ACHN (cell line): Measurements from ENCODE around the gene RNF151.
"Not testable (repeated sequence)": the region's sequence is repeated elsewhere in the genome, so short reads cannot be mapped to it uniquely, and the experiment has no call there.

Experiments used
- DNase-seq: peaks from one replicate; pipeline ENCODE4 v3.0.0-alpha.2; 2015
- in situ Hi-C: cut with HindIII; loops from 2 replicates; pipeline ENCODE4 v1.10.0; 2017; ENCODE audit warnings: low sequenced_read_pairs, low pct_ligation_motif_present, low pct_unique_long_range_greater_than_20kb

RNF151 gene

DNA sequence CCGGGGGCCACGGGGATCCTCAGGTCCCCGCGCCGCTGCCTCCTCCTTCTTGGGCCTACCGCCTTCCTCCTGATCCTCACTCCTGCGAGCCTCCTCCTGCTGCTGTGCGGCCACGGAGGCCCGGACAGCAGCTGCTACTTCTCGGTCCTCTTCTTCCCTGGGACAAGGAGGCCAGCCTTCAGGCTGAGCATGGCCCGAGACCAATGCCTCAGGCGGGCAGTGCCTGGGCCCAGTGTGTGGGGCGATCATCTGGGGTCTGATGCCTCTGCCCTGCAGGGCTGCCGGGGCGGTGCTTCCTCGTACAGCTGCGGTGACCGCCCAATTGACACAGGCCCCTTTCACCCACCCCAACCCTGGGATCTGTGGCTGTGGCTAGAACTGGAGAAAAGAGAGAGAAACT, 34.4 kb downstream of the RNF151 start:
- DNase-seq: no peak
- in situ Hi-C loops: no loop called here

DNA sequence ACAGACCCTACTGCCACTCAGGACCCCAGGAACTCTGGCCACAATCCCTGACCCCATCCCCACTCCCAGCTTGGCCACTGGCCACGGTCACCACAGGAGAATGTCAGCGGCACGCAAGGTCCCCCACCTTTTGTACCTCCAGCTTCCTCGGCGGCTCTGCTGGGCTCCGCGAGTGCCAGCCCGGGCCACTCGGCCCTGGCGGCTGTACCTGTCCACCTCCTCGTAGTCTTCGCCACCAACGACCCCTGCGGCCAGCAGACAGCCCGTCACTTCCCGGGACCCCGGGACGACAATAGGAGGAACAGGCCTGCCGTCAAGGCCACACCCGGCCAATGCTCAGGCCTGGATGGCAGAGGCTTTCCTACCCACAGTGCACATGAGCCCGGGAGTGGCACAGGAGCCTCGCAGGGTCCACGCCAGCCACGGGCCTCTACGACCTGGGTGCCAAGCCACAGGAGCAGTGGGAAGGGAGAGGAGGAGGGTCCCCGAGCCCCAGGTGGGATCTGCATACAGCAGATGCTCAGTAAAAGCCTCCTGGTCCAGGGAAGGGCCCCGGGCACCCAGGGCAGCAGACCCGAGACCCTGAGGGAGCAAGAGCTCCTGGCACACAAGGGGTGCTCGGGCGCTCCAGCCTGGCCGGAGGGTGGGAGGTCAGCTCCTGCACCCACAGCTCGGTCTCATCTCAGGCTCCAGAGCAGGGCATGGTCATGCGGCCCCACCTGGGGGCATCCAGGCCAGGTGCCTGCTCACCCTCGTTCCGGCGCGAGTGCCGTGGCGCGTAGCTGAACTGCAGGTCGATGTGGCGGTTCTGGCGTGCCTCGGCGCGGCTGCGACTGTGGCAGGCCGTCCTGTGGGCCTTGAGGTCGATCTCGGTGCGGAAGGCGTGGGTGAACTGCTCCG, 35.0 kb downstream of the RNF151 start:
- in situ Hi-C loops: no loop called here
- DNase-seq: no peak

DNA sequence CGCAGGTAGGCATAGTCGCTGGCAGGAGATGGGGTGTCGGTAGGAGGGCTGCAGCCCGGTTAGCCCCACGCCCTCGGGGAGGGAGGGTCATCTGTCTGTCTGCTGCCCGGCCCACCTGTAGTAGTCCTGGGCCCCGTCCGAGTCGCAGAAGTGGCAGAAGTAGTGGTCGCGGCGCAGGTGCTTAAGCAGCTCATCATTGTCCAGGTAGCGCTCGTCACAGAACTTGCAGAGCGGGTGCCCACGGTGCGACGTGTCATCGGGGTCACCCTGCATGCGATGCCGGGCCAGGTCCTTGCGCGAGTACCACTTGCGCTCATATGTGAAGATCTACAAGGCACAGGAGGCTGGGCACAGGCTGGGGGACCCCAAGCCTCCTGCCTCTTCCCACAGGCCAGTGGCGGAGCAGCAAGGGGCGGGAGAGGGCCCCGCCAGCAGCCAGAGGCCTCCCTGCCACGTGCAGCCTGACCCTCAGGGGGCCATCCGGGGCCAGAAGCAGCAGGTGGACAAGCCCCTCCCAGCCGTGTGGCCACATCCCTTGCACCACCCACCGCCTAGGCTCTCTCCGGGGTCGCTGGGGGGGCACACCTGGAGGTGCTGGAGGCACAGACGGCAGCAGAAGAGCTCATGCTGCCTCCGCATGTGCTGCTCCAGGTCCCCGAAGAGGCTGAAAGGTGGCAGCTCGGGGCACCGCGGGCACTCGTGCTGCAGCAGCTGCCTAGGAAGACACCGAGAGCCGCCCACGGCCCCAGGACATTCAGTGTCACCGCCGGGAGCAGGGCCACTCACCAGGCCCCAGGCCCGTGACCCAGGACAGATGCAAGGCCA, 36.0 kb downstream of the RNF151 start:
- DNase-seq: no peak
- in situ Hi-C loops: no loop called here

DNA sequence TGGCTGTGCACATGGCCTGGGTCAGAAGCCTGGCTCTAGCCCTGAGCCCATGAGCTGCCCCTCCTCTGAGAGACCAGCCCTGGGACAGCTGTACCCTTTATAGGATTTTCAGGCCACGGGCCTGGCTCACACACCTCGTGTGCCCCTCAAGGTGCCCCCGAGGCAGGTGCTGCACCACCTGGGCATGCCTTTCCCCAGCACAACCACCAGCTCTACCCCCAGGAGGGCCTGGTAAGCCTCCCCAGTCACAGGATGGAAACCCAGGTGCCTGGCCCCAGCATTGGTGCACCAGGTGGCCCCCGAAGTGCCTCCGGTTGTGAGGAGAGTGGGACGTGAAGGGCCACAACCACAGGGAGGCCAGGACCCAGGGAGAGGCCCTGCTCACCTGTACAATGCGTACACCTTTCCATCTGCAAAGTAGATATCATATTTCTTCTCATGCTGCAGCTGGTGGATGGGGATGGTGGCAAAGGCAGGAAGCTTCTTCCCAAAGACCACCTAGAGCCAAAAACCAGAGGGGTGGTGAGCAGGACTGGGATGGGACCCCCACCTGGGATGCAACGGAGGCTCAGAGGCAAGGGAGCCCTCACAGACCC, 36.7 kb downstream of the RNF151 start:
- in situ Hi-C loops: no loop called here
- DNase-seq: no peak

GRCh38 chr16:2003827-2004641, 37.4 kb downstream of the RNF151 start:
- in situ Hi-C loops: no loop called here
- peak; percentile 95 for DNase-seq

- no peak for DNase-seq
- in situ Hi-C loops: no loop called here
These were observed 38.3 kb downstream of the RNF151 start for GRCh38 chr16:2004795-2005517.

- in situ Hi-C loops: no loop called here
- no peak for DNase-seq
These were observed 39.0 kb downstream of the RNF151 start for GRCh38 chr16:2005646-2006045.

- in situ Hi-C loops: no loop called here
- no peak for DNase-seq
These were observed 39.7 kb downstream of the RNF151 start for GRCh38 chr16:2006317-2006716.

DNA sequence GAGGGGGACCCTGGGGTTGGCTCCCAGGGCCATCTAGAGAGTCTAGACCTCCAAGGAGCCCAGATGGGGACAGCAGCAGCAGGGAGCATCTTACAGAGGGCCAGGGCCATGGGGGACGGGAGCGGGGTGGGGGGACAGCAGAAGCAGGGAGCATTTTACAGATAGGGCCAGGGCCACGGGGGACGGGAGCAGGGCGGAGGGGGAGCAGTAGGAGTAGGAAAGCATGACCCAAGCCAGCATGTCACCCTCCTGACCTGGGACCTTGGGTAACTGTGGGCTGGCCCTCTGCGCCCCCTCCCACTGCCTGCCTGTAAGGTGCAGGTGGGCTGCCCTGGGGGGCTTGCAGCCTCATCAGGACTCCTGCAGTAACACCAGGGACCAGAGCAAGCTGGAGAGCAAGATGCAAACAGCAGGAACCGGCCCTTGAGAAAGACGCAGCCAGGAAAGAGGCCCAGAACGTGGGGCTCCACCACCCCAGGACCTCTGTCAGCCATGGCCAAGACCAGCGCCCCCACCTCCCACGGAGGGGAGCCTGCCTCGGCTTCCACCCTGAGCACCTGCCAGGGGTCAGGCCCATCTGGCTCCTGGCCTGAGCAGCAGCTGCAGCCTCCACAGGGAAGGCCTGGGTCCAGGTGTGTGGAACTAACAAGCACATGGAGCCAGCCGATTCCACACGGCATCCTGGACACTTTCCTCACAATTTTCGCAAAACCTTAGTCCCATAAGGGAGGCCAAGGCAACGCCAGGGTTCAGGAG, 40.6 kb downstream of the RNF151 start:
- no peak for DNase-seq
- in situ Hi-C loops: no loop called here

GRCh38 chr16:2008009-2008526, 41.4 kb downstream of the RNF151 start:
- in situ Hi-C loops: no loop called here

DNA sequence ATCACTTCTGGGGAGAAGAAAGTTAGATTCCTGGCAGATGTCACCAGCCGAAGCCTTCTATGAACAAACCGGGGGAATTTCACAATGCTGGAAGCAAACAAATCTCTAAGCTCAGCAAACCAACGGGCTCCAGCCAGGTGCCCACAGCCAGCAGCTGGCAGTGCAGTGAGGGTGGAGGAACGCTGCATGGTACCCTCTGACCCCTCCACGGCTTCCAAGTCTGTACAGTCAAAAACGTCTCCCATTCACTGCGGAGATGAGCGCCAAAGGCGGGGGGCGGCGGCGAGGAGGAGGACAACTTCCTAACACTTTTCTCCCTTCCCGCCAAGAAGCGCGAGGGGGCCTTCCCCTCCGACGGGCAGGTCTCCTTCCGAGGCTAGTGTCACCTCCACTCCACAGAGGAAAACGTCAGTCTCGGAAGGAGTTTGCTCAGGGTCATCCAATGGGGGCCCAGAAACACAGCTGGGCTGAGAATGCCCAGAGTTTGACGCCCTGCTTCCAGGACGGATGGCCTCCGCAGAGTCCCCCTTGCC, 42.0 kb downstream of the RNF151 start:
- in situ Hi-C loops: no loop called here
- no peak for DNase-seq

More at GRCh38 chr16:2008009-2008526, 41.4 kb downstream of the RNF151 start:
- DNase-seq: no peak

DNA sequence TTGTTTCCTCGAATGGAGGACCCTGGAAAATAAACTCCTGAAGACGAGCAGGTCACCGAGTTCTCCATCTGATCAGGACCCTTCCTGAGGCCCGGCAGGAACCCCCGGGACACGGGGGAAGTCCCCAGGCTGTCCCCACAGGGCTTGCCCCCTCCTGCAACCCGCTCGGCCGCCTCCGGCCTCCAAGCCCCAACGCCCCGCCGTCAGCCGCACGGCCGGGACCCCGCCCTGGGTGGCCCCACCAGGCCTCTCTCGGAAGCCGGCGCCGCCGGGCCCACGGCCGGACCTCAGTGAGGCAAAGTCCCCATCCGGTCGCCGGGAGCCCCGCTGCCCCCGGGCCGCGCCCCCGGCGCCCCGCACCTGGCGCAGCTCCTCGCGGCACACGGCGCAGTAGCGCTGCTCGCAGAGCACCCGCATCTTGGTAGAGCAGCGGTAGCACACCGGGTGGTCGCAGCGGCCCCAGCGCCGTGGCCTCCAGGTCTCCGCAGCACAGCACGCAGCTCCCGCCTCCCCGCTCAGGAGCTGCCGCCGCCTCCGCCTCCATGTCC, 42.6 kb downstream of the RNF151 start:
- DNase-seq: peak; percentile 22
- in situ Hi-C loops: no loop called here

DNA sequence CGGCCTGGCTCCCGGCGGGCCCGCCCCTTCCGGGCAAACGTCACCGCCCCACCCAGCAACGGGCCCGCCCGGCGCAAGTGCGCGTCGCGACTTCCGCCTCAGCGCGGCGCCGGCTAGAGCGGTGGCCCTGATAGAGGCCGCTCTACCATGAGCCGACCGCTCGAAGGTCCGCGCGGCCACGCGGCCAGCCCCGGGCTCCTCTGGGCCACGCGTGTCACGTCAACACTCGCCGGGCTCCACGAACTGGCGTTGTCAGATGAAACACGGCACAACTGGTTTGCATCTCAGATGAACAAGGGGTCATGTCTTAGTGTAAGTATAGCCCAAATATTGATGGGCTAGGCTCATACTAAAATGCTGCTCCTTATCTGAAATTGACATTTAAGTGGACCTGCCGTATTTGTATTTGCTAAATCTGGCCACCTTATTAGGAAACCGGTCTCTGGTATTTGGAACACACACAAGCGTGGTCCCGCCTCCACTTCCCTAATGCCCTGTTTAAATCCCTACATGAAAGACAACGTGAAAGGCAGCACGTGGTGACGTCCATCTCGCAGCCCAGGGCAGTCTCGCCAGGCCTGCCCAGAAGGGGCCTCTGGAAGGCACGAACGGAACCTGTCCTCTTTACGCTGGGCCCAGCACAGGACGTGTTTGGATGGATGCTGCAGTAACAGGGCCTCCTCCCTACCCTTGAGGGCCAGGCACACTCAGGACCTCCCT, 43.3 kb downstream of the RNF151 start, which contains the start of gene ZNF598:
ZNF598 (minus strand) TSS at position 31 of the 720 bp plus-strand sequence.
- peak; percentile 93 for DNase-seq
- in situ Hi-C loops: no loop called here

DNA sequence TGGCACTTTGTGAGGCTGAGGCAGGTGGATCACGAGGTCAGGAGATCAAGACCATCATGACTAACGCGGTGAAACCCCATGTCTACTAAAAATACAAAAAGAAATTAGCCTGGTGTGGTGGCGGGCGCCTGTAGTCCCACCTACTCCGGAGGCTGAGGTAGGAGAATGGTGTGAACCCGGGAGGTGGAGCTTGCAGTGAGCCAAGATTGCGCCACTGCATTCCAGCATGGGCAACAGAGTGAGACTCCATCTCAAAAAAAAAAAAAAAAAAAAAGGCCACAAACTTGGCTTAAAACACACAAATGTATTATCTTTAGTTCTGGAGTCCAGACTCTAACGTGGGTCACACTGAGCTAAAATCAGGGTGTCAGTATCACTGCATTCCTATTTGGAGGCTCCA, 45.1 kb downstream of the RNF151 start:
- DNase-seq, in situ Hi-C loops: not testable (repeated sequence)

GRCh38 chr16:2013527-2013926, 46.9 kb downstream of the RNF151 start:
- in situ Hi-C loops: no loop called here
- no peak for DNase-seq
